Activated CD8-positive, alpha-beta memory T cell treated with anti-CD3 and anti-CD28 coated beads, Interleukin-2, amount 50 U/mL, for 1 hour (primary cell): ENCODE measurements around the gene S100Z.
"Not testable (repeated sequence)": the region's sequence is repeated elsewhere in the genome, so short reads cannot be mapped to it uniquely, and the experiment has no call there.

Experiments used
- DNase-seq: peaks from one replicate; pipeline ENCODE4 v3.0.0-alpha.2; 2020; ENCODE audit errors: extremely low read depth

The S100Z gene

DNA sequence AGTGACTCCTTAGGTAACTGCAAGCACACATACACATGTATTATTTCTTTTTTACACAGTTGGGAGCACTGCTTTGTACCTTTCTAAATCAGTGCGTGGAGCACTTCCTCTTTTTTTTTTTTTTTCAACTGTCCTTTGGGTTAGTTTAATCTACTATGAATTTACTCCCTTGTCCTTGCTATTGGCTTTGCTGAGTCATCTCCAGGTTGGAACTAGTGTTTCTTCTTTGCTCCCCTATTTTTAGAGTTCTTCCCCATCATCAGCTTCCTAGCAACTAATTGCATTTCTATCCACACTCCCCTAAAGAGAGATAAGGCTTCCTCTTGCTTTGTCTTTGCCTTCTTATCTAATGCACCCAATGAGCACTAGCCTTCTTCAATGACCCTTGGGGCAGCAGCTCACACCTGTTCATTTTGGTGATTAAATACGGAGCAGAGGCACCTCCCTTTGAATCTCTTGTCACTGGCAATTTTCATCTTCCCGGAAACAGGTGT lies 24.3 kb downstream of the S100Z start:
- no peak for DNase-seq

GRCh38 chr5:76888733-76889300 lies 39.0 kb downstream of the S100Z start:
- DNase-seq, result no peak

DNA sequence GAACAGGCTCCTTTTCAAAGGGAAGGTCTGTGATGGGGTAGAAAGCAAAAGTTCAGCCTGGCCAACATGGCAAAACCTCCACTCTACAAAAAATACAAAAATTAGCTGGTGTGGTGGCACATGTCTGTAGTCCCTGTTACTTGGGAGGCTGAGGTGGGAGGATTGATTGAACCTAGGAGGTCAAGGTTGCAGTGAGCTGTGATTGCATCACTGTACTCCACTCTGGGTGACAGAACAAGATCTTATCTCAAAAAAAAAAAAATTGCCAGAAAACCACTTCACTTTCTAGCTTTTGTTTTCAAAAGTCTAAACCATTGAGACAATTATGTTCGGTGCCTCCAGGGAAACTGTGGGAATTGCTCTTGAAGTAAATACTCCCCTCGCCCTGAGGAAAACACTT lies 43.5 kb downstream of the S100Z start:
- DNase-seq, result no peak

DNA sequence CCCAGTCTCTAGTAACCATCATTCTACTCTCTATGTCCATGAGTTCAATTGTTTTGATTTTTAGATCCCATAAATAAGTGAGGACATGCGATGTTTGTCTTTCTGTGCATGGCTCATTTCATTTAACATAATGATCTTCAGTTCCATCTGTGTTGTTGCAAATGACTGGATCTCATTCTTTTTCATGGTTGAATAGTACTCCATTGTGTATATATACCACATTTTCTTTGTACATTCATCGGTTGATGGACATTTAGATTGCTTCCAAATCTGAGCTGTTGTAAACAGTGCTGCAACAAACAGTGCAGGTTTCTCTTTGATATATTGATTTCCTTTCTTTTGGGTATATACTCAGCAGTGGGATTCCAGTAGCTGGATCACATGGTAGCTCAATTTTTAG lies 46.4 kb downstream of the S100Z start:
- DNase-seq, result no peak

DNA sequence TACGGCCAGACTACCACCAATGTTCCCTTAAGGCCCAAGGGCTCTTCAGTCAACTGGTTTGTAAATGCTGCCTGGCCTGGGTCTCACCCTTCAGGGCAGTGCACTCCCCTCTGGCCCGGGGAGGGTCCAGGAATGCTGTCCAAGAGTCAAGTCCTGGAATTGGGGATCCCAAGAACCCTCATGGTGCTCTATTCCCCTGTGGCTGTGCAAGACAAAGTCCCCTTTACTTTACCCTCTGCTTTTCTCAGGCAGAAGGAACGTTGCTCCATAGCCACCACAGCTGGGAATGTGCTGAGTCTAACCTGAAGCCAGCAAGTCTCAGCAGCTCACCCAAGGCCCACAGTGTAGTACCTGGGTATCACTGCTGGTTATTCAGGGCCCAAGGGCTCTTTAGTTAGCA lies 51.7 kb downstream of the S100Z start:
- DNase-seq, result no peak

- no peak for DNase-seq
Observed at GRCh38 chr5:76908166-76908565, 58.4 kb downstream of the S100Z start.

DNA sequence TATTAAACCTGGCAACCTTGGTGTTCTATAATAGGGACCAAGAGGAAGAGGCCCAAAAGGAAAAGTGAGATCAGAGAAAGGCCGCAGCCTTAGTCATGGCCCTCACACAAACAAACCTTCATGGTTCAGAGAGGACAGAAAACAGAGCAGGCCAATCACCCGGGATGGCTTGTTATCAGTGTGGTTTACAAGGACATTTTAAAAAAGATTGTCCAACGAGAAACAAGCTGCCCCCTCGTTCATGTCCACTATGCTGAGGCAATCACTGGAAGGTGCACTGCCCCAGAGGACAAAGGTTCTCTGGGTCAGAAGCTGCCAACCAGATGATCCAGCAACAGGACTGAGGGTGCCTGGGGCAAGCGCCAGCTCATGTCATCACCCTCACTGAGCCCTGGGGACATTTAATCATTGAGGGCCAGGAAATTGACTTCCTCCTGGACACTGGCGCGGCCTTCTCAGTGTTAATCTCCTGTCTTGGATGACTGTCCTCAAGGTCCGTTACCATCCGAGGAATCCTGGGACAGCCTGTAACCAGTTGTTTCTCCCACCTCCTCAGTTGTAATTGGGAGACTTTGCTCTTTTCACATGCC lies 60.6 kb downstream of the S100Z start:
- DNase-seq, result not testable (repeated sequence)

DNA sequence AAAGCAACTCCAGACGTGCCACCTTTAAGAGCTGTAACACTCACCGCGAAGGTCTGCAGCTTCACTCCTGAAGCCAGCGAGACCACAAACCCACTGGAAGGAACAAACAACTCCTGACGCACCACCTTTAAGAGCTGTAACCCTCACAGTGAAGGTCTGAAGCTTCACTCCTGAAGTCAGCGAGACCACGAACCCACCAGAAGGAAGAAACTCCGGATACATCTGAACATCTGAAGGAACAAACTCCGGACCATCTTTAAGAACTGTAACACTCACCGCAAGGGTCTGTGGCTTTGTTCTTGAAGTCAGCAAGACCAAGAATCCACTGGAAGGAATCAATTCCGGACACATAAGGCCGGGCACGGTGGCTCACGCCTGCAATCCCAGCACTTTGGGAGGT lies 64.9 kb downstream of the S100Z start:
- DNase-seq, result not testable (repeated sequence)

GRCh38 chr5:76918539-76918938 lies 68.7 kb downstream of the S100Z start:
- no peak for DNase-seq

GRCh38 chr5:76920491-76920890 lies 70.7 kb downstream of the S100Z start:
- no peak for DNase-seq

DNA sequence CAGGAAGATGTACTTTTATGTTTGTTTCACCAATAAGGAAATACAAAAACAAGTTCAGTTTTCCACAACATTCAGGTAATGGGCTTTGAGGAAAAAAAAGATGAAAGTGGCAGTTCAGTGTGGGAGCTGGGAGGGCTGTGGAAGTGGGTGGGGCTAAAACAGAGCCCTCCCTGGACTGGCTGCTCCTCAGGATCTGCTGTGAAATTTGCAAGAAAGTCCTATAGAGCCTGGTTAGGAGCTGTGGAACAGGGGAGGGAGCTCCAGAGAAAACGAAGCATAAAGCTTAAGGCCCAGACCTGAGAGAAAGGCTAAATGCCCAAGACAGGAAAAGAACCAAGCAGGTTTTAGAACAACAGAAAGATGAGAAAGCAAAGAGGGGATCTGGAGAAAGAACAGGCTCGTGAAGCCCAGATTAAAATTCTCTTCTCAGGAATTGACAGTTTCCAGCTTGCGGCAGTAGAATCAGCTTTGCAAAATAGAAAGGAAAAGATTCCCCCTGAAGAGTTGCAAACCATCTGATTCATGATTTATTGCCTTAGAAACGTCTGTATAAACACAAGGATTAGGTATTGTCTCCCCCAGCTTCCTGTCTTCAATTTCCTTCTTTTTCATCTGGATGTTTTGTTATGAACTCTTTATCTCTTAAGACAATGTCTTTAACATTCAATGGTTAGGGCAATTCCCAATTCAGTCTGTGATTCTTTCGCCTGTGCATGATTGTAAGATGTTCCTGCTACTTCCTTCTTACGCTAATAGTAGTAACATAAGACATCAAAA lies 76.7 kb downstream of the S100Z start:
- no peak for DNase-seq

- no peak for DNase-seq
Observed at GRCh38 chr5:76927961-76928360, 78.1 kb downstream of the S100Z start.

DNA sequence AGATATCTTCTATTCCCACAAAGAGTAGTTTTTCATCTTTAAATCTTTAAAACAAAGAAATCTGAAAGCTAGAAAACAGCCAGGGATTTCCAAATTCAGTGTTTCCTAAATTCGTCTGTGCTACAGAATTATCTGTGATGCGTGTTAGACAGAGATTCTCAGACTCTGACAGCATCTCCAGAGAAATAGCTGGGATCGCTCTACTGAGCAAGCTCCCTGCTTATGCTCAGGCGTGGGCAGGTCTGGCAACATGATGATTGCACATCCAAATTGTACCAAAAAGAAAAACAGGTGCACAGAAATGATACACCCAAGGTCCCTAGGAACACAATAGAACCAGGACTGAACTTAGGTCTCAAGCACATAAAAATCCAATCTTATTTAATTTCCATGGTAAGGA lies 80.3 kb downstream of the S100Z start:
- no peak for DNase-seq

GRCh38 chr5:76938177-76938576 lies 88.4 kb downstream of the S100Z start:
- DNase-seq, result no peak

DNA sequence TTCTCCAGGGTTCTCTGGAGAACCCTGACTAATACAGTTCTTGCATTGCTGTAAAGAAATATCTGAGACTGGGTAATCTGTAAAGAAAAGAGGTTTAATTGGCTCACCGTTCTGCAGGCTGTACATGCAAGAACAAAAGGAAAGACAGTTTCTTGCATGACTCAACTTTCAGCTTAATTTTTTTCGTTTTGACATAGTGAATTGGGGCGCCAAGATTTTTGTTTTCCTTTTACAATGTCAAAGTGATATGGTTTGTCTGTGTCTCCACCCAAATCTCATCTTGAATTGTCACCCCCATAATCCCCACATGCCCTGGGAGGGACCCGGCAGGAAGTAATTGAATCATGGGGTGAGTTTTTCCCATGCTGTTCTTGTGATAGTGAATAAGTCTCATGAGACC lies 91.2 kb downstream of the S100Z start:
- DNase-seq, result no peak

GRCh38 chr5:76941442-76941841 lies 91.6 kb downstream of the S100Z start:
- DNase-seq, result no peak

DNA sequence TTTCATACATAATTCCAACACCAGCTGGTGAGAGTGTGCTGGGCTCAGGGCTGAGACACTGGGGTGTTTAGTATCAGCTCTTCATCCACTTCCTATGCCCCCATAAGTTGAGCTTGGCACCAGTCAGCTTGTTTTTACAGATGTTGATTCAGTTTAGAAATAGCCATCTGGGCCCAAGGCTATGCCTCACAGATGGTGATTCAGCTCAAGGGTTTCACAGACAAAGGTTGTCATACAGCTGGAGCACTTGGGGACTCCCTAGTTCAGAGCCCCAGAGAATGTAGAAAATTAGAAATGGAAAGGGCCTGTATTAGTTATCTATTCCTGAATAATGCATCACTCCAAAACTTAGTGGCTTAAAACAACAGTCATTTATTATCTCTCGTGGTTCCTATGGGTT lies 92.8 kb downstream of the S100Z start:
- DNase-seq, result no peak

DNA sequence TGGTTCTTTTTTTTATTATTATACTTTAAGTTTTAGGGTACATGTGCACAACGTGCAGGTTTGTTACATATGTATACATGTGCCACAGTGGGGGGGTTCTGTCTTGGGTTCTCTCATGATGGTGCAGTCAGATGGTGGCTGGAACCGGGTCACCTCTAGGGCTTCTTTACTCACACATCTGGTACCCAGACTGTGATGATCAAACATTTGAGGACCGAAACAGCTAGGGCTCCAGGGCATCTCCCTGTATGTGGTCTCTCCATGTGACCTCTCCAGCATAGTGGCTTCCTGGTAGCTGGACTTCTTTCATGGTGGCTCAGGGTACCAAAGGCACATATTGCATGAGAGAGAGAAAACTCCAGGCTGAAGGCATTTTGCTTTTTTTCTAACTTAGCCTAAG lies 93.2 kb downstream of the S100Z start:
- DNase-seq, result no peak

DNA sequence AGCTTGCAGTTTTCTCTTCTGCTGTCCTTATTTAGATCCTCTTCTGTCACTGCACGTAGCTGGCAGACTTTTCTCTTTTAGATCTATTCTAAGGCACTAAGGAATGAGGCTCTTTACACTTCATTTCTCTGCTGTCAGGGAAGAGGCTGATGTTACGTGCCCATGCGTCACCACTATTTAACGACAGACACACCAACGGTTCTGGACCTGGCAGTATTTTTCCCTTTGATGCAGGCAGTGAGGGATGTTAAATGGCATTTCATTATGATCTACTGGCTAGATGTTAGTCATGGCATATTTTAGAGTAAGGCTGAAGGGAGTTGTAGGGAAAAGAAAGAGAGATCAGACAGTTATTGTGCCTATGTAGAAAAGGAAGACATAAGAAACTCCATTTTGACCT lies 94.8 kb downstream of the S100Z start:
- DNase-seq, result no peak

- DNase-seq, result not testable (repeated sequence)
Observed at GRCh38 chr5:76945238-76945637, 95.4 kb downstream of the S100Z start.

DNA sequence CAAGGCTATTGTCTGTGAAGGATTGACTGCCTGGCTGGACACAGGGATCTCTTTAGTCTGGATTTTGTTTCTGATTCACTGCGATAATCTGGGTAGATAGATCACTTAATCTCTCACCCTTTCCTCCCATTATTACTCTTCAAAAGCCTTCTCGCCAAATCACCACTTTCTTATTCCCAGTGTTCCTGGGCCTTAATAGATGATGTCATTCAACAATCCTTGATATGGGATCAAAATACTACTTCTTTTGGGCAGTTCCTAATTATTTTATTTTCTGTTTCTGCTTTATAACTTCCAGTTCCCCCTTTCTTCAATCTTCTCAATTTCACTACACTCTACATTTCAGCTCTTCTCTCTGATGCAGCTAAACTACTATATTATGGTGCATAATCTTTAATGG lies 96.3 kb downstream of the S100Z start:
- no peak for DNase-seq

- DNase-seq, result no peak
Observed at GRCh38 chr5:76947082-76947503, 97.3 kb downstream of the S100Z start.
